ENCODE results near the gene G3BP2.

The G3BP2 gene

GRCh38 chr4:75675004-75675531 is 1.9 kb upstream of the G3BP2 start:
- Histone ChIP-seq H3K27ac (ENCODE audit: low read depth, low read length) (no peak overlapping the region), H3K4me3 (ENCODE audit: insufficient read depth, low read length, poor library complexity, severe bottlenecking) (no peak overlapping the region), H4K20me1 (ENCODE audit: low read depth, low read length) (peaks cover 14% of the 10 kb centered on the region), H3K9me3 (ENCODE audit: insufficient read depth, low read length) (no peaks in the 10 kb centered on the region), H3K4me2 (ENCODE audit: low read depth, low read length, poor library complexity, severe bottlenecking) (no peak overlapping the region), H2AFZ (ENCODE audit: low read depth, low read length, severe bottlenecking) (no peak overlapping the region), H3K36me3 (ENCODE audit: low read length) (no peaks in the 10 kb centered on the region), H3K79me2 (ENCODE audit: insufficient read depth, low read length) (peaks cover 29% of the 10 kb centered on the region), H3K9ac (ENCODE audit: low read length) (no peak overlapping the region), H3F3A (ENCODE audit: insufficient read depth) (no peaks in the 10 kb centered on the region; the same call in 1 of the 2 replicates), H3K9me2 (replicated peaks; ENCODE audit: insufficient read depth, low read length) (no peaks in the 10 kb centered on the region), H3K27me3 (ENCODE audit: low read length) (no peaks in the 10 kb centered on the region)
- no peak for TF ChIP-seq CTCF (IDR thresholded peaks at IDR 0.05; ENCODE audit: insufficient read depth, low read length, poor library complexity, severe bottlenecking)
- no peak for TF ChIP-seq EZH2phosphoT487 (conservative IDR thresholded peaks at IDR 0.05; ENCODE audit: low read length)

GRCh38 chr4:75673959-75674328 is 733 bp upstream of the G3BP2 start:
- Histone ChIP-seq H3K9ac (ENCODE audit: low read length) (peak overlapping the region; percentile 98), H4K20me1 (ENCODE audit: low read depth, low read length) (peaks cover 20% of the 10 kb centered on the region), H3K9me2 (replicated peaks; ENCODE audit: insufficient read depth, low read length) (no peaks in the 10 kb centered on the region), H2AFZ (ENCODE audit: low read depth, low read length, severe bottlenecking) (peak overlapping the region; percentile 43), H3K4me3 (ENCODE audit: insufficient read depth, low read length, poor library complexity, severe bottlenecking) (peak overlapping the region; percentile 58), H3K79me2 (ENCODE audit: insufficient read depth, low read length) (peaks cover 40% of the 10 kb centered on the region), H3K36me3 (ENCODE audit: low read length) (no peaks in the 10 kb centered on the region), H3K27me3 (ENCODE audit: low read length) (no peaks in the 10 kb centered on the region), H3K27ac (ENCODE audit: low read depth, low read length) (peak overlapping the region; percentile 71), H3K4me2 (ENCODE audit: low read depth, low read length, poor library complexity, severe bottlenecking) (peak overlapping the region; percentile 57), H3F3A (ENCODE audit: insufficient read depth) (peaks cover 1% of the 10 kb centered on the region; the same call in 1 of the 2 replicates), H3K9me3 (ENCODE audit: insufficient read depth, low read length) (no peaks in the 10 kb centered on the region)
- TF ChIP-seq CTCF (IDR thresholded peaks at IDR 0.05; ENCODE audit: insufficient read depth, low read length, poor library complexity, severe bottlenecking) (no peak), EZH2phosphoT487 (conservative IDR thresholded peaks at IDR 0.05; ENCODE audit: low read length) (no peak)

DNA sequence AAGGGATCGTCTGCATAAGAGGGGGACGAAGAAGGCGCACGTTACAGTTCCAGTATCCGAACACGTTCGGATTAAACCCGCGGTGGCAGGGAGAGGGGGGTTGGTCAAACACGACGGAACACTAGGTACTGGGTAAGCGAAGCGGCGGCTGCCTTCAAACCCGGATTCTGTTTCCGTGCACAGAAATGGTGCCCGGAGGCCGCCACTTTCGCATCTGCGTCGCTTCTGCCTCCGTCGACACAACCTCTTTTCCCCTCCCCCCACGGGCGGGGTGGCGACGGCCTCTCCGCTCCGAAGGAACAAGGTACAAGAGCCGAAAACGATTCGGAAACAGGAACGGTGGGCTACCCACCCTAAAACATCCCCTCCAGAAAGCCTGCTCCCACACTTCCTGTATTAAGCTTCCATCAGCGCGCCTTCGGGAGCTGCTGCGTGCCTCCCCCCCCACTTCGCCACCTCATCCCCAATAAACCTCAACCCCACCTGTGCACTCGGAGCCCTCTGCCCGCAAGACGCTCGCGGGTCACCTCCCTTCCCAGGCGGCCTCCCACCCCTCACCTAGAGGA is 667 bp downstream of the G3BP2 start:
- Histone ChIP-seq H3K9me2 (replicated peaks; ENCODE audit: insufficient read depth, low read length) (no peaks in the 10 kb centered on the region), H4K20me1 (ENCODE audit: low read depth, low read length) (peaks cover 20% of the 10 kb centered on the region), H3K36me3 (ENCODE audit: low read length) (no peaks in the 10 kb centered on the region), H3K4me3 (ENCODE audit: insufficient read depth, low read length, poor library complexity, severe bottlenecking) (peak overlapping the region; percentile 81), H3K9me3 (ENCODE audit: insufficient read depth, low read length) (no peaks in the 10 kb centered on the region), H3K27me3 (ENCODE audit: low read length) (no peaks in the 10 kb centered on the region), H3K27ac (ENCODE audit: low read depth, low read length) (peak overlapping the region; percentile 76), H3F3A (ENCODE audit: insufficient read depth) (peaks cover 3% of the 10 kb centered on the region; the same call in 1 of the 2 replicates), H3K79me2 (ENCODE audit: insufficient read depth, low read length) (peaks cover 54% of the 10 kb centered on the region), H2AFZ (ENCODE audit: low read depth, low read length, severe bottlenecking) (no peak overlapping the region), H3K9ac (ENCODE audit: low read length) (peak overlapping the region; percentile 98), H3K4me2 (ENCODE audit: low read depth, low read length, poor library complexity, severe bottlenecking) (peak overlapping the region; percentile 91)
- no peak for TF ChIP-seq EZH2phosphoT487 (conservative IDR thresholded peaks at IDR 0.05; ENCODE audit: low read length)
- no peak for TF ChIP-seq CTCF (IDR thresholded peaks at IDR 0.05; ENCODE audit: insufficient read depth, low read length, poor library complexity, severe bottlenecking)

Measured in SU-DHL-6 (cell line).